Neuron (in vitro differentiated cells): ENCODE data around the gene RFPL4A.
"Not testable (repeated sequence)": the region's sequence is repeated elsewhere in the genome, so short reads cannot be mapped to it uniquely, and the experiment has no call there.

Experiments used
- H2AFZ ChIP-seq: one replicate; pipeline ENCODE4 v1.6.1; 2013; ENCODE audit warnings: low read depth, mild to moderate bottlenecking, inconsistent platforms, low read length, moderate library complexity
- H3K27me3 ChIP-seq: one replicate; pipeline ENCODE4 v1.6.1; 2013; ENCODE audit warnings: low read length; ENCODE audit not compliant: insufficient read depth
- H3K36me3 ChIP-seq: one replicate; pipeline ENCODE4 v1.6.1; 2013; ENCODE audit warnings: low read length; ENCODE audit not compliant: insufficient read depth
- H3K4me1 ChIP-seq: one replicate; pipeline ENCODE4 v1.6.1; 2013; ENCODE audit warnings: low read length; ENCODE audit not compliant: insufficient read depth
- H3K4me3 ChIP-seq: 2 replicates; pipeline ENCODE4 v1.5.1; 2013; ENCODE audit warnings: mild to moderate bottlenecking, low read length, moderate library complexity
- H3K9me3 ChIP-seq: one replicate; pipeline ENCODE4 v1.6.1; 2013; ENCODE audit warnings: low read length

The RFPL4A gene

GRCh38 chr19:55756808-55757207 is 2.1 kb upstream of the RFPL4A start:
- H3K9me3 ChIP-seq, H3K4me1 ChIP-seq, H3K27me3 ChIP-seq, H3K36me3 ChIP-seq, H3K4me3 ChIP-seq, H2AFZ ChIP-seq: not testable (repeated sequence)

DNA sequence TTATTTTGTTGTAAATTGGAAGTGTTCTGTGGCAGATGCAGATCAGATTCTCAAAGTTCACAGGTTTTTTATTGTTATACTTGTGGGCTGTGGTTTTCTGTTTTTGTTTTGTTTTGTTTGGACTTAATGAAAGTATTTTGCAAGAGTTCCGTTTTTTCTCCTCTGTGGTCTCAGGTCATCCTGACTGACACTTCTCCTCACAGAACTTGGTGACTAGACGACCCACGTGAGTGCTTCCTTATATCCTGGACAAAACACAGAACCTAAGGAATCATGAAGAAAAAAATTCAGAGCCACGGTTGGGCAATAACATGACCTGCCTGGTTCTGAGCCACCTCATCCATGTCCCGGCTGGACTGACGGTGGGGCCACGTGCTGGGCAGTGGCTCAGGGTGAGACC is 7.6 kb downstream of the RFPL4A start:
- peaks cover 10% of the 10 kb centered on the region for H3K27me3 ChIP-seq
- H3K36me3 ChIP-seq: no peaks in the 10 kb centered on the region
- no peak overlapping the region for H2AFZ ChIP-seq
- no peak overlapping the region for H3K4me3 ChIP-seq
- peaks cover 3% of the 10 kb centered on the region for H3K9me3 ChIP-seq
- H3K4me1 ChIP-seq: peaks cover 6% of the 10 kb centered on the region

GRCh38 chr19:55768818-55769217 is 9.9 kb downstream of the RFPL4A start, which contains the start of gene RFPL4AL1:
RFPL4AL1 (plus strand) TSS chr19:55769118; CDS start chr19:55771805, 2,687 bp downstream.
- not testable (repeated sequence) for H3K36me3 ChIP-seq, H3K27me3 ChIP-seq, H3K4me3 ChIP-seq, H3K4me1 ChIP-seq, H3K9me3 ChIP-seq, H2AFZ ChIP-seq

DNA sequence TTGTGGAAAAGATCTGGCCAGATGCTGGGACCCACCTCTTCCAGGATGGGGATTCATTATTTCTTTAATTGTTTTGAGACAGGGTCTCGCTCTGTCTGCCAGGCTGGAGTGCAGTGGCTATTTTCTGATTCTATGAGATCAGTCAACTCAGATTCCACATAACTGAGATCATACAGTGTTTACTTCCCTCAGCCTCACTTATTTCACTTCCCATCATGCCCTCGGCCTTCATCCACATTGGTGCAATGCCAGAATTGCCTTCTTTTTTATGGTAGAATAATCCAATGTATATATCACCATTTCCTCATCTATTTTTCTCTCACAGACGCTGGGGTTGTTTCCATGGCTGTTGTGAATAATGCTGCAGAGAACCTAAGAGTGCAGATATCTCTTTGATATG is 10.7 kb downstream of the RFPL4A start:
- not testable (repeated sequence) for H3K4me3 ChIP-seq, H3K36me3 ChIP-seq, H3K9me3 ChIP-seq, H2AFZ ChIP-seq, H3K4me1 ChIP-seq, H3K27me3 ChIP-seq

DNA sequence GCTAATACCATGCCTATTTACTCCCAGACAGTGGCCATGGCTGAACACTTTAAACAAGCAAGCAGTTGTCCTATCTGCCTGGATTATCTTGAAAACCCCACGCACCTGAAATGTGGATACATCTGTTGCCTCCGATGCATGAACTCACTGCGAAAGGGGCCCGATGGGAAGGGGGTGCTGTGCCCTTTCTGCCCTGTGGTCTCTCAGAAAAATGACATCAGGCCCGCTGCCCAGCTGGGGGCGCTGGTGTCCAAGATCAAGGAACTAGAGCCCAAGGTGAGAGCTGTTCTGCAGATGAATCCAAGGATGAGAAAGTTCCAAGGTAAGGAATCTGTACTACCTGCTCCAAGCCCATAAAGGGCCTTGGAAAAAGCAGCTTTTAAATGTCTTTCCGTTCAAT is 18.6 kb downstream of the RFPL4A start:
- H3K9me3 ChIP-seq: no peaks in the 10 kb centered on the region
- H3K4me1 ChIP-seq: no peaks in the 10 kb centered on the region
- H3K27me3 ChIP-seq: peaks cover 7% of the 10 kb centered on the region
- no peak overlapping the region for H2AFZ ChIP-seq
- H3K36me3 ChIP-seq: no peaks in the 10 kb centered on the region
- no peak overlapping the region for H3K4me3 ChIP-seq

- H3K4me3 ChIP-seq: no peak overlapping the region
- H3K36me3 ChIP-seq: no peaks in the 10 kb centered on the region
- H3K4me1 ChIP-seq: no peaks in the 10 kb centered on the region
- no peaks in the 10 kb centered on the region for H3K9me3 ChIP-seq
- peaks cover 7% of the 10 kb centered on the region for H3K27me3 ChIP-seq
- H2AFZ ChIP-seq: no peak overlapping the region
Measured at GRCh38 chr19:55778331-55778730, 19.4 kb downstream of the RFPL4A start.

GRCh38 chr19:55781112-55781511 is 22.2 kb downstream of the RFPL4A start:
- Histone ChIP-seq H3K9me3 (peaks cover 3% of the 10 kb centered on the region), H3K4me1 (no peaks in the 10 kb centered on the region), H3K36me3 (no peaks in the 10 kb centered on the region), H3K4me3 (no peak overlapping the region), H3K27me3 (peaks cover 12% of the 10 kb centered on the region), H2AFZ (no peak overlapping the region)

- Histone ChIP-seq H2AFZ (no peak overlapping the region), H3K9me3 (no peaks in the 10 kb centered on the region), H3K27me3 (no peaks in the 10 kb centered on the region), H3K36me3 (no peaks in the 10 kb centered on the region), H3K4me3 (no peak overlapping the region), H3K4me1 (no peaks in the 10 kb centered on the region)
Measured at GRCh38 chr19:55795021-55795420, 36.1 kb downstream of the RFPL4A start.

- no peaks in the 10 kb centered on the region for H3K27me3 ChIP-seq
- no peaks in the 10 kb centered on the region for H3K36me3 ChIP-seq
- no peaks in the 10 kb centered on the region for H3K4me1 ChIP-seq
- H3K4me3 ChIP-seq: no peak overlapping the region
- no peak overlapping the region for H2AFZ ChIP-seq
- H3K9me3 ChIP-seq: no peaks in the 10 kb centered on the region
Measured at GRCh38 chr19:55801416-55801815, 42.5 kb downstream of the RFPL4A start.

GRCh38 chr19:55802281-55802680 is 43.4 kb downstream of the RFPL4A start:
- no peak overlapping the region for H3K4me3 ChIP-seq
- no peaks in the 10 kb centered on the region for H3K4me1 ChIP-seq
- H3K27me3 ChIP-seq: no peaks in the 10 kb centered on the region
- no peak overlapping the region for H2AFZ ChIP-seq
- no peaks in the 10 kb centered on the region for H3K36me3 ChIP-seq
- no peaks in the 10 kb centered on the region for H3K9me3 ChIP-seq

DNA sequence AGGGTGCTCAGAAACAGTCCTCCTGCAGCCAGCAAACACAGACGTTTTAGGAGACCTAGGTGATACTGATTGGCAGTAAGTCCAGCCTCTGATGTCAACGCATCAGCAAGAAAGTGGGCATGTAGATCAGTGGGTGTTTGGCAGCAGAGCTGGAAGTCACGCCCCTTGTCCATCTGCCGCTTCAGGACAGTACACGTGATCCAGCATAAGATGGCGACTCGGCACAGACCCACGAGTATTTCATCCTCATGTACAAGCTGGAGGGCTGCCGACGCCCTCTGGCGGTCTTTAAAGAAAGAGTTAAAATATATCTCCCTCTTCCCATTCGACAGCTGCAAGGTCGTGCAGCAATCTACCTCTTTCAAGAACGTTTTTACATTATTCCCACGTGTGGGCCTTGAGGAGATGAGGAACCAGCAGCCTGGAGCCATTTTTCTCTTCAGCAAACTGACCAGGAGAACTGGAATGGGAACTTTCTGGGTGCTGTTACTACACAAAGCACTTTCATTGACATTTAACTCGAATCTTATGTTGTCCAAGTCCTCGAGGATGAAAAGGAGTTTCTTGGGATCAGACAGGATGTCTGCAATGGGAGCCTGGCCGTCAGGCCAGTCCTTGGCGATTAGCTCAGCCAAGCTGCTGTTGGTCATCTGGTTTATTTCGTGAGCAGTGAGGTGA is 50.6 kb downstream of the RFPL4A start:
- Histone ChIP-seq H2AFZ (peak overlapping the region; percentile 8), H3K4me1 (peaks cover 2% of the 10 kb centered on the region), H3K4me3 (no peak overlapping the region), H3K36me3 (no peaks in the 10 kb centered on the region), H3K27me3 (no peaks in the 10 kb centered on the region), H3K9me3 (no peaks in the 10 kb centered on the region)

- Histone ChIP-seq H2AFZ (no peak overlapping the region), H3K36me3 (no peaks in the 10 kb centered on the region), H3K4me3 (no peak overlapping the region), H3K9me3 (no peaks in the 10 kb centered on the region), H3K4me1 (peaks cover 2% of the 10 kb centered on the region), H3K27me3 (no peaks in the 10 kb centered on the region)
Measured at GRCh38 chr19:55811340-55811739, 52.4 kb downstream of the RFPL4A start.

DNA sequence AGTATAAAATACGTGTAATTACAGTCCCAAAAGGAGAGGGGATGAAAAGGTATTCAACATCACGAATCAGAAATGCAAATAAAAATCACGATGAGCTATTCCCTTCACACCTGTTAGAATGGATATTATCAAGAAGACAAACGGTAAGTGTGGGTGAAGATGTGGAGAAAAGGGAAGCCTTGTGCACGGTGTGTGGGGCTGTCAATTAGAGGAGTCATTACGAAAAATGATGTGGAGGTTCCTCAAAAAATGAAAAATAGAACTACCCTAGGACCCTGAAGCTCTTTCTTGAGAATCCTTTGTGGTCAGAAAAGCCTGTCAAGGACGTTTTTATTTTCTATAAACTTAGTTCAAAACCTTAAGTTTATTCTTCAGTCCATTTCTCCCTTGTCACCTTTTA is 53.6 kb downstream of the RFPL4A start:
- no peak overlapping the region for H2AFZ ChIP-seq
- H3K9me3 ChIP-seq: no peaks in the 10 kb centered on the region
- peaks cover 2% of the 10 kb centered on the region for H3K4me1 ChIP-seq
- H3K36me3 ChIP-seq: no peaks in the 10 kb centered on the region
- no peak overlapping the region for H3K4me3 ChIP-seq
- peaks cover 2% of the 10 kb centered on the region for H3K27me3 ChIP-seq
